ENCODE measurements around the gene JCHAIN.

JCHAIN gene

GRCh38 chr4:70629469-70630090 lies 36.7 kb downstream of the JCHAIN start:
- H3K4me3 ChIP-seq (ENCODE audit: low read length, poor library complexity, severe bottlenecking): no peak overlapping the region
- peaks cover 6% of the 10 kb centered on the region for H3K4me1 ChIP-seq (ENCODE audit: insufficient read depth, low read length, poor library complexity, severe bottlenecking)
- no peaks in the 10 kb centered on the region for H3K9me3 ChIP-seq (ENCODE audit: insufficient read depth, low read depth, low read length)
- H3K36me3 ChIP-seq (ENCODE audit: insufficient read depth, low read length): no peaks in the 10 kb centered on the region
- TF ChIP-seq EZH2phosphoT487 (IDR thresholded peaks at IDR 0.05; ENCODE audit: borderline replicate concordance) (no peak), CTCF (conservative IDR thresholded peaks at IDR 0.05; ENCODE audit: low read length) (no peak)
- no peak overlapping the region for H3K9ac ChIP-seq (ENCODE audit: low read depth, low read length, poor library complexity, severe bottlenecking)
- no peak overlapping the region for H2AFZ ChIP-seq (ENCODE audit: low read length)
- H3F3A ChIP-seq (ENCODE audit: low read depth): no peaks in the 10 kb centered on the region
- no peak overlapping the region for H3K4me2 ChIP-seq (ENCODE audit: low read depth, low read length, poor library complexity, severe bottlenecking)
- H3K9me2 ChIP-seq (replicated peaks; ENCODE audit: low read depth, low read length): no peaks in the 10 kb centered on the region
- no peaks in the 10 kb centered on the region for H3K27me3 ChIP-seq (ENCODE audit: insufficient read depth, low read length, poor library complexity, severe bottlenecking)
- H4K20me1 ChIP-seq (ENCODE audit: insufficient read depth, low read length, poor library complexity, severe bottlenecking): no peaks in the 10 kb centered on the region
- no peaks in the 10 kb centered on the region for H3K79me2 ChIP-seq (ENCODE audit: insufficient read depth, low read length)

- Histone ChIP-seq H3K9ac (ENCODE audit: low read depth, low read length, poor library complexity, severe bottlenecking) (no peak within 1 kb of the TSS), H3K4me1 (ENCODE audit: insufficient read depth, low read length, poor library complexity, severe bottlenecking) (peaks cover 17% of the 10 kb centered on the region), H3K27me3 (ENCODE audit: insufficient read depth, low read length, poor library complexity, severe bottlenecking) (no peaks in the 10 kb centered on the region), H3K4me2 (ENCODE audit: low read depth, low read length, poor library complexity, severe bottlenecking) (no peak within 1 kb of the TSS), H3K9me3 (ENCODE audit: insufficient read depth, low read depth, low read length) (no peaks in the 10 kb centered on the region), H3K9me2 (replicated peaks; ENCODE audit: low read depth, low read length) (no peaks in the 10 kb centered on the region), H2AFZ (ENCODE audit: low read length) (no peak within 1 kb of the TSS), H3K4me3 (ENCODE audit: low read length, poor library complexity, severe bottlenecking) (no peak within 1 kb of the TSS), H3K79me2 (ENCODE audit: insufficient read depth, low read length) (no peaks in the 10 kb centered on the region), H4K20me1 (ENCODE audit: insufficient read depth, low read length, poor library complexity, severe bottlenecking) (no peaks in the 10 kb centered on the region), H3F3A (ENCODE audit: low read depth) (no peaks in the 10 kb centered on the region; the same call in 1 of the 2 replicates), H3K36me3 (ENCODE audit: insufficient read depth, low read length) (no peaks in the 10 kb centered on the region)
- TF ChIP-seq EZH2phosphoT487 (IDR thresholded peaks at IDR 0.05; ENCODE audit: borderline replicate concordance) (no peak), CTCF (conservative IDR thresholded peaks at IDR 0.05; ENCODE audit: low read length) (no peak)
These were observed 37.9 kb downstream of the JCHAIN start, which contains the start of gene ENAM for GRCh38 chr4:70628444-70628843. Gene ENAM (plus strand): TSS chr4:70628744. CDS start chr4:70629501, 757 bp downstream.

GRCh38 chr4:70627620-70628019 lies 38.7 kb downstream of the JCHAIN start:
- no peaks in the 10 kb centered on the region for H3K79me2 ChIP-seq (ENCODE audit: insufficient read depth, low read length)
- H3K9me2 ChIP-seq (replicated peaks; ENCODE audit: low read depth, low read length): no peaks in the 10 kb centered on the region
- H3K36me3 ChIP-seq (ENCODE audit: insufficient read depth, low read length): no peaks in the 10 kb centered on the region
- H3K4me3 ChIP-seq (ENCODE audit: low read length, poor library complexity, severe bottlenecking): no peak overlapping the region
- no peaks in the 10 kb centered on the region for H3K9me3 ChIP-seq (ENCODE audit: insufficient read depth, low read depth, low read length)
- peaks cover 19% of the 10 kb centered on the region for H3K4me1 ChIP-seq (ENCODE audit: insufficient read depth, low read length, poor library complexity, severe bottlenecking)
- no peak for TF ChIP-seq EZH2phosphoT487 (IDR thresholded peaks at IDR 0.05; ENCODE audit: borderline replicate concordance)
- TF ChIP-seq CTCF (conservative IDR thresholded peaks at IDR 0.05; ENCODE audit: low read length): no peak
- H3K4me2 ChIP-seq (ENCODE audit: low read depth, low read length, poor library complexity, severe bottlenecking): no peak overlapping the region
- H2AFZ ChIP-seq (ENCODE audit: low read length): no peak overlapping the region
- H3F3A ChIP-seq (ENCODE audit: low read depth): no peaks in the 10 kb centered on the region; the same call in 1 of the 2 replicates
- H3K27me3 ChIP-seq (ENCODE audit: insufficient read depth, low read length, poor library complexity, severe bottlenecking): no peaks in the 10 kb centered on the region
- H4K20me1 ChIP-seq (ENCODE audit: insufficient read depth, low read length, poor library complexity, severe bottlenecking): no peaks in the 10 kb centered on the region
- no peak overlapping the region for H3K9ac ChIP-seq (ENCODE audit: low read depth, low read length, poor library complexity, severe bottlenecking)
